Endothelial cell of umbilical vein (primary cell): ENCODE measurements around the gene MAP6D1. TPM values are rescaled to one million over a fixed set of nuclear protein-coding genes. Genes with fewer than 3 reads are reported as not detected.

Source experiments
- BruUV-seq: library from RNA; stranded (reverse); fragments of 400-500 nt; replicated peaks from 2 replicates; lab custom pipeline; 2021; lab: Mats Ljungman, UMichigan
- CTCF ChIA-PET: fragments of 300-600, 350-600 bp; sonication (Branson Sonifier 250); formaldehyde crosslinking; loops from one replicate; lab custom pipeline; 2021; ENCODE audit warnings: antibody characterized with exemption, inconsistent platforms; lab: Charles Lee
- POLR2A ChIA-PET: fragments of 300-600, 350-600 bp; sonication (Branson Sonifier 250); formaldehyde crosslinking; loops from one replicate; lab custom pipeline; 2021; ENCODE audit warnings: antibody characterized with exemption, inconsistent platforms; lab: Charles Lee
- DNase-seq: peaks from one replicate; pipeline ENCODE4 v3.0.0-alpha.2; 2011; ENCODE audit warnings: low read depth, low spot score
- FAIRE-seq: peaks from 2 replicates; lab custom pipeline; 2011; peaks lifted over from hg19 to GRCh38; lab: Jason Lieb, UNC
- H2AFZ ChIP-seq: 2 replicates; pipeline ENCODE4 v1.6.0; 2012; ENCODE audit warnings: low read depth, low read length, control low read depth, inconsistent platforms
- H3K27ac ChIP-seq: 2 replicates; pipeline ENCODE4 v1.5.1; 2011; ENCODE audit warnings: low read depth, mild to moderate bottlenecking, control low read depth, low read length, moderate library complexity; ENCODE audit not compliant: insufficient read depth
- H3K27me3 ChIP-seq, 2 experiments: 2 replicates each; pipeline versions ENCODE4 v1.6.0 to v1.6.1; 2011; ENCODE audit warnings: low read length in 2 of 2, mixed read lengths in 1 of 2; ENCODE audit not compliant: control insufficient read depth in 2 of 2, insufficient read depth in 2 of 2
- H3K36me3 ChIP-seq, 2 experiments: 2 replicates in 1 of 2; 3 replicates in 1 of 2; pipeline ENCODE4 v1.5.1; 2011; ENCODE audit warnings: low read length in 2 of 2, mild to moderate bottlenecking in 1 of 2, moderate library complexity in 1 of 2; ENCODE audit not compliant: control insufficient read depth in 2 of 2, insufficient read depth in 2 of 2; ENCODE audit errors: extremely low read depth in 1 of 2
- H3K4me1 ChIP-seq: 3 replicates; pipeline ENCODE4 v1.5.1; 2011; ENCODE audit warnings: mild to moderate bottlenecking, low read length; ENCODE audit not compliant: control insufficient read depth, insufficient read depth; ENCODE audit errors: extremely low read depth
- H3K4me2 ChIP-seq: 2 replicates; pipeline ENCODE4 v1.6.1; 2011; ENCODE audit warnings: low read length, control low read depth, mixed read lengths; ENCODE audit not compliant: insufficient read depth
- H3K4me3 ChIP-seq, 3 experiments: fragments of 200-600 bp in 1 of 3; sonication (generic), shearing (Covaris generic) in 1 of 3; replicated peaks in 1 of 3; 2 replicates each; pipeline ENCODE4 v1.5.1; 2011 to 2016; ENCODE audit warnings: control low read depth in 3 of 3, low read length in 3 of 3, mild to moderate bottlenecking in 2 of 3, inconsistent platforms in 1 of 3, low read depth in 1 of 3, moderate library complexity in 1 of 3; ENCODE audit not compliant: insufficient read depth in 1 of 3
- H3K79me2 ChIP-seq: 2 replicates; pipeline ENCODE4 v1.6.0; 2012; ENCODE audit warnings: low read length, inconsistent platforms; ENCODE audit not compliant: control insufficient read depth, insufficient read depth
- H3K9ac ChIP-seq: replicated peaks from 2 replicates; pipeline ENCODE3; 2011; ENCODE audit warnings: low read length, control low read depth; ENCODE audit not compliant: insufficient read depth; ENCODE audit errors: extremely low read depth
- H3K9me1 ChIP-seq: replicated peaks from 3 replicates; pipeline ENCODE4 v1.6.0; 2011; ENCODE audit warnings: mild to moderate bottlenecking, low read length; ENCODE audit not compliant: control insufficient read depth, insufficient read depth; ENCODE audit errors: extremely low read depth
- H3K9me3 ChIP-seq: replicated peaks from 2 replicates; pipeline ENCODE4 v1.5.1; 2012; ENCODE audit warnings: low read length, inconsistent platforms; ENCODE audit not compliant: control insufficient read depth, insufficient read depth
- H4K20me1 ChIP-seq: replicated peaks from 2 replicates; pipeline ENCODE3; 2011; ENCODE audit warnings: mild to moderate bottlenecking, low read length; ENCODE audit not compliant: control insufficient read depth, insufficient read depth; ENCODE audit errors: extremely low read depth
- EZH2 ChIP-seq: IDR thresholded peaks from 2 replicates; pipeline ENCODE4 v1.6.1; 2012; ENCODE audit warnings: borderline replicate concordance, low read depth, mild to moderate bottlenecking, moderate library complexity, low read length, inconsistent platforms; ENCODE audit not compliant: severe bottlenecking
- FOS ChIP-seq: IDR thresholded peaks from 2 replicates; pipeline ENCODE4 v1.6.1; 2011; ENCODE audit warnings: mild to moderate bottlenecking, low read length, moderate library complexity, borderline replicate concordance; ENCODE audit not compliant: insufficient read depth
- GATA2 ChIP-seq: IDR thresholded peaks from 2 replicates; pipeline ENCODE4 v1.7.0; 2011; ENCODE audit warnings: low read depth, mild to moderate bottlenecking, moderate library complexity, mixed read lengths, low read length; ENCODE audit not compliant: insufficient read length, insufficient read depth
- JUN ChIP-seq: IDR thresholded peaks from 2 replicates; pipeline ENCODE4 v1.6.1; 2011; ENCODE audit warnings: borderline replicate concordance, low read depth; ENCODE audit not compliant: insufficient read length, insufficient read depth
- MYC ChIP-seq: IDR thresholded peaks from one replicate; pipeline ENCODE4 v1.6.1; 2011; ENCODE audit warnings: mild to moderate bottlenecking, low read depth, low read length
- POLR2A ChIP-seq: IDR thresholded peaks from 2 replicates; pipeline ENCODE4 v1.6.1; 2012; ENCODE audit warnings: low read depth, mild to moderate bottlenecking, control low read depth, low read length
- POLR2AphosphoS5 ChIP-seq: IDR thresholded peaks from 2 replicates; pipeline ENCODE4 v1.6.1; 2012; ENCODE audit warnings: low read depth, mild to moderate bottlenecking, control low read depth, low read length, moderate library complexity; ENCODE audit not compliant: insufficient read depth
- dilution Hi-C: fragments of 300-500 bp; cut with MboI; formaldehyde crosslinking; loops from one replicate; pipeline ENCODE4 v1.15.0; 2019; ENCODE audit warnings: low sequenced_read_pairs; ENCODE audit not compliant: extremely low pct_ligation_motif_present
- intact Hi-C: fragments of 100-400 bp; cut with micrococcal nuclease; formaldehyde crosslinking; loops from one replicate; pipeline ENCODE4 v1.10.0; 2022
- polyA plus RNA-seq, 4 experiments: library from polyadenylated mRNA; depleted of rRNA in 3 of 4; stranded (reverse) in 3 of 4; unstranded in 1 of 4; fragments of >200 nt; gene quantifications; 2 replicates each; pipeline versions ENCODE4 v1.2.1 to v1.2.3, GENCODE V29; 2011 to 2012; ENCODE audit warnings: missing spikeins in 1 of 4
- total RNA-seq: library from RNA; stranded (reverse); gene quantifications from 2 replicates; pipeline ENCODE4 v1.2.3, GENCODE V29; 2021
- TF ChIP-seq, protein P1 (sequence below), 2 donors: IDR thresholded peaks; 1 replicate in 1 of 2; 2 replicates in 1 of 2; pipeline ENCODE4 v1.5.1; 2011; ENCODE audit warnings: low read length in 2 of 2, mild to moderate bottlenecking in 2 of 2, moderate library complexity in 2 of 2, control low read depth in 1 of 2, inconsistent platforms in 1 of 2, low read depth in 1 of 2; ENCODE audit not compliant: insufficient read depth in 1 of 2; ENCODE audit errors: extremely low read depth in 1 of 2
- TF ChIP-seq, protein P2 (sequence below): IDR thresholded peaks from 2 replicates; pipeline ENCODE4 v1.6.1; 2011; ENCODE audit not compliant: insufficient read depth, insufficient read length

MAP6D1 gene
- total and polyA plus RNA-seq, 2 donors (not counting 3 experiments of a cell fraction or from before 2014, with no cell fraction given) = 2.4 to 3.5 TPM

DNA sequence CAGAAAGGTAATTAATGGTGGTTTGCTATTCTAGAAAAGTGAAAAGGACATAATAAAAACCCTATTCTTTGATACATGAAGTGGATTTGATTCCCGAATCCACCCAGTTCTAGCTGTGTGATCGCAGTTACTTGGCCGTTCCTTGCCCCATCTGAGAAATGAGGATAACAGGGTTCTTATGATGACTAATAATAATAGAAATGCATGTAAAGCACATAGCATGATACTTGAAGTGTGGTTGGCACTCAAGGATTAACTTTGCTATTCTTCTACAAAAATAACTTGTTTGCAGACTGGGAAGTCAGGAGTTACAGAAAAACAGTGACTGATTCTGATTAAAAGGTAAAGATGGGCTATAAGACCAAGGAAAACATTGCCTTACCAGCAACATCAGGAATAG lies 32.5 kb upstream of the MAP6D1 start:
- Histone ChIP-seq H3K9ac (no peak overlapping the region), H3K9me1 (no peaks in the 10 kb centered on the region), H2AFZ (no peak overlapping the region), H3K27ac (no peak overlapping the region), H4K20me1 (peaks cover 1% of the 10 kb centered on the region), H3K4me3 (no peak overlapping the region), H3K4me2 (no peak overlapping the region), H3K27me3 (no peaks in the 10 kb centered on the region), H3K4me1 (no peaks in the 10 kb centered on the region), H3K36me3 (peaks cover 0 to 2% of the 10 kb centered on the region in 2 experiments), H3K9me3 (no peaks in the 10 kb centered on the region), H3K79me2 (no peaks in the 10 kb centered on the region)
- intact Hi-C loops = no loop called here
- no peak for FAIRE-seq
- ChIA-PET CTCF (interaction anchor here (1.4 to 1.6 kb wide), 2 partner anchors 11 to 27 kb away, joined by 3 to 4 read pairs; partner anchors contain the start of gene PARL), POLR2A (no interaction called here)
- no TSS peak for BruUV-seq
- DNase-seq = no peak
- dilution Hi-C loops = no loop called here
- no peak for TF ChIP-seq JUN
- TF ChIP-seq MYC = no peak
- TF ChIP-seq EZH2 = no peak
- TF ChIP-seq FOS = no peak
- no peak for TF ChIP-seq GATA2
- TF ChIP-seq POLR2A = no peak
- TF ChIP-seq, protein P1, sequence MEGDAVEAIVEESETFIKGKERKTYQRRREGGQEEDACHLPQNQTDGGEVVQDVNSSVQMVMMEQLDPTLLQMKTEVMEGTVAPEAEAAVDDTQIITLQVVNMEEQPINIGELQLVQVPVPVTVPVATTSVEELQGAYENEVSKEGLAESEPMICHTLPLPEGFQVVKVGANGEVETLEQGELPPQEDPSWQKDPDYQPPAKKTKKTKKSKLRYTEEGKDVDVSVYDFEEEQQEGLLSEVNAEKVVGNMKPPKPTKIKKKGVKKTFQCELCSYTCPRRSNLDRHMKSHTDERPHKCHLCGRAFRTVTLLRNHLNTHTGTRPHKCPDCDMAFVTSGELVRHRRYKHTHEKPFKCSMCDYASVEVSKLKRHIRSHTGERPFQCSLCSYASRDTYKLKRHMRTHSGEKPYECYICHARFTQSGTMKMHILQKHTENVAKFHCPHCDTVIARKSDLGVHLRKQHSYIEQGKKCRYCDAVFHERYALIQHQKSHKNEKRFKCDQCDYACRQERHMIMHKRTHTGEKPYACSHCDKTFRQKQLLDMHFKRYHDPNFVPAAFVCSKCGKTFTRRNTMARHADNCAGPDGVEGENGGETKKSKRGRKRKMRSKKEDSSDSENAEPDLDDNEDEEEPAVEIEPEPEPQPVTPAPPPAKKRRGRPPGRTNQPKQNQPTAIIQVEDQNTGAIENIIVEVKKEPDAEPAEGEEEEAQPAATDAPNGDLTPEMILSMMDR (IDR thresholded peaks at IDR 0.05; ENCODE audit: extremely low read depth in 1 of 2, insufficient read depth in 1 of 2, low read depth in 1 of 2, low read length in 2 of 2) = no peak
- TF ChIP-seq, protein P2, sequence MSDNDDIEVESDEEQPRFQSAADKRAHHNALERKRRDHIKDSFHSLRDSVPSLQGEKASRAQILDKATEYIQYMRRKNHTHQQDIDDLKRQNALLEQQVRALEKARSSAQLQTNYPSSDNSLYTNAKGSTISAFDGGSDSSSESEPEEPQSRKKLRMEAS = no peak
- no peak for TF ChIP-seq POLR2AphosphoS5
